VCaP (cell line): ENCODE results near the gene TIE1.
A peak's percentile ranks its signal among the peaks of the same experiment; 100 is the strongest.

ENCODE experiments used
- H3K27ac ChIP-seq: fragments of 450-650 bp; 2 replicates; pipeline ENCODE4 v1.5.1; 2017
- CTCF ChIP-seq: fragments of 450-650 bp; conservative IDR thresholded peaks from 2 replicates; pipeline ENCODE4 v1.5.1; 2017; ENCODE audit warnings: mild to moderate bottlenecking, moderate library complexity

The TIE1 gene

DNA sequence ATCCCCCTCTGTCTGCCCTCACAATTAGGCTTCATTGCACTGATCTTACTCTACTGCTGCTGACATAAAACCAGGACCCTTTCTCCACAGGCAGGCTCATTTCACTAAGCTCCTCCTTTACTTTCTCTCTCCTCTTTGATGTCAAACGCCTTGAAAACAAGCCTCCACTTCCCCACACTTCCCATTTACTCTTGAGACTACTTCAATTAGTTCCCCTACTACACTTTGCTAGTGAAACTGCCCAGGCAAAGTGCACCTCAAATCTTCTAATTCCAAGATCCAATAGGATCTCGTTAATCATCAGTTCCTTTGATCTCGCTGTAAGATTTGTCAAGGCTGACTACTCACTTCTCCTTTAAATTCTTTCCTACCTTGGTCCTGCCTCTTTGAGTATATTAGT, 52.1 kb downstream of the TIE1 start:
- no peak for TF ChIP-seq CTCF
- H3K27ac ChIP-seq, result no peak overlapping the region

DNA sequence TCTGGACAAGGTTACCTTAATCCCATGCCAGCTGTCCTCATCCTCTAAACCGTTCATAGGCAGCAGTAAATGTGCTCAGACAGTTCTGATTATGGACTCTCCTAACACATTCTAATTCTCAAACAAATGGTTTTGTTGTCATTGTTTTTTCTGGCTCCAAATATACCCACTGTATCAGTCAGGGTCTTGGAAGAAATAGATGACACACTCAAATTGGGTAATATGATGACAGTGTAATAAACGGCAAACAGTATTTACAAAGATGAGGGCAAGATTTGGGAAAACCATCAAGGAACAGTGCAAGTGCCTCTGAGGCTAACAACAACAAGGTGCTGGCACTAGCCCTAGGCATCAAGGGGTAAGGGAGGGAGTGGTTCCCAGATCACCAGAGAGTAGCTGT, 53.7 kb downstream of the TIE1 start:
- no peak overlapping the region for H3K27ac ChIP-seq
- no peak for TF ChIP-seq CTCF

GRCh38 chr1:43354936-43355335, 54.2 kb downstream of the TIE1 start:
- TF ChIP-seq CTCF, result no peak
- no peak overlapping the region for H3K27ac ChIP-seq

DNA sequence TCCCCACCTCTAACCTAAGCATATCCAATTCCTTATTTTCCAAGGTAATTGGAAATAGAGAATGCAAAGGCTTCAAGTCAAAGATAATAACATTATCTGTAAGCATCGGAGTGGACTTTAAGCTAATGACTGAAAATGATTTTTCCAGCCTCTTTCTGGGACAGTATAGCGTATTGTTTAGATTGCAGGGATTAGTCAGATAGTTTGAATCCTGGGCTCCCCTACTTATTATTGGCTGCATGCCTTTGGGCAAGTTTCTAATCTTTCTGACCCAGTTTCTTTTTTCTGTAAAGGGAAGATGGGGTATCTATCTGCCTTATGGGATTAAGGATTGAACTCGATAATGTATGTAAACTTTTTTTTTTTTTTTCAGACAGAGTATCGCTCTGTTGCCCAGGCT, 56.5 kb downstream of the TIE1 start:
- no peak for TF ChIP-seq CTCF
- H3K27ac ChIP-seq, result peak overlapping the region; percentile 87

DNA sequence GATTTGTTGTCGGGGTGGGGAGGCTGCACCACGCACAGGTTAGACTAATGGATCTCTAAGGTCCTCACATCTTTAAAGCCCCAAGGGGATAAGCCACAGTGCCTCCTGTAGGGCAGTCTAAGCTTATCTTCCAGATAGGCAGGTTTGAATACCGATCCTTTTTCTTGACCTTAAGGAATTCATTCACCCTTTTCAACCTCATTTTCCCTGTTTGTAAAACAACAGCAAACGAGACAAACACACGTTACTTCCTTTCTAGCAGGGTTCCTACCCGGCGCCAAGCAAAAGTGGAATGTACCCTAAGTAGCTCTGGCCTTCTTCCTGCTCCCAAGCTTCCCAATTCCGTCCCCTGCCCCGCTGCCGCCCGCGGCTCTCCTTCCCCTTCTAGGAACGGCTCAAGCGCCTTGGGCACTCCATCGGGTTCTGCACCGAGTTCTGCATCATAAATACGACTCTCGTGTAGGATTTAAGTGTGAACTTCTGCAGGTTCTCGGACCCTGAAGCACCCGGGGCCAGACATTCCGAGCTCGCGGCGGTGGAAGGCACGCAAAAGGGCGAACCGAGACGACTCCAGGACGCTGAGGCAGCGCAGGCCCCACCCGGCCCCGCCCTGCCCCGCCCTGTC, 57.5 kb downstream of the TIE1 start:
- TF ChIP-seq CTCF, result peak; percentile 62
- peak overlapping the region; percentile 87 for H3K27ac ChIP-seq

DNA sequence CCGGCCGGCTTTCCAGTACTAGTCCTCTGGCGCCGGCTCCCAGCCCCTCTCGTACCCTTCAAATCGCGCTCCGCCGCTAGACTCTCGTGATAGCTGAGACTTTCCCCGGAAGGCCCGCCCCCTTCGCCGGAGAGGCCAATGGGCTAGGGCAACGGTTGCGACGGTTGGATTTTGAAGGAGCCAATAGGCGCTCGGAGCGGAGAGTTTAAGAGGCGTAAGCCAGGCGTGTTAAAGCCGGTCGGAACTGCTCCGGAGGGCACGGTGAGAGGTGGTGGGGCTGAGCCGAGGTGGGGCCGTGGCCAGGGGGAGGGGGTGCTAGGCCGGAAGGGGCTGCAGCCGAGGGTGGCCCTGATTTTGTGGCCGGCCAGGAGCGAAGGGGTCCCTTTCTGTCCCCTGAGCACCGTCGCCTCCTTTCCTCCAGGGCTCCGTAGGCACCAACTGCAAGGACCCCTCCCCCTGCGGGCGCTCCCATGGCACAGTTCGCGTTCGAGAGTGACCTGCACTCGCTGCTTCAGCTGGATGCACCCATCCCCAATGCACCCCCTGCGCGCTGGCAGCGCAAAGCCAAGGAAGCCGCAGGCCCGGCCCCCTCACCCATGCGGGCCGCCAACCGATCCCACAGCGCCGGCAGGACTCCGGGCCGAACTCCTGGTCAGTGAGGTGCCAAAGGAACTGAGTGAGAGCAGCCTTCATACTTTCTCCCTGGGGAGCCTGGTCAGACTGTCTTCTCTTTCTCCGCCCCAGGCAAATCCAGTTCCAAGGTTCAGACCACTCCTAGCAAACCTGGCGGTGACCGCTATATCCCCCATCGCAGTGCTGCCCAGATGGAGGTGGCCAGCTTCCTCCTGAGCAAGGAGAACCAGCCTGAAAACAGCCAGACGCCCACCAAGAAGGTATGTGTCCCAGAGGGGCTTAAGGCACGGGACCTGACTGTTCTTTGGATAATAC, 58.2 kb downstream of the TIE1 start, which contains the start of gene CDC20:
TSS of gene CDC20 (plus strand) at position 236 of the 948 bp plus-strand sequence. CDS start at position 471, 235 bp downstream.
- no peak for TF ChIP-seq CTCF
- peak within 1 kb of the TSS; percentile 87 for H3K27ac ChIP-seq

- H3K27ac ChIP-seq, result peak overlapping the region; percentile 87; the same call in 1 of the 2 replicates
- TF ChIP-seq CTCF, result no peak
Measured at GRCh38 chr1:43359696-43360095, 58.9 kb downstream of the TIE1 start.
